ENCODE results near the gene SRRM4.

GRCh38 chr12:119036878-119037825 lies 55.8 kb downstream of the SRRM4 start:
- TF ChIP-seq CTCF (IDR thresholded peaks at IDR 0.05) (peak; percentile 31 to 44 (median 38)), POLR2A (IDR thresholded peaks at IDR 0.05) (no peak)

Measured in tibial nerve (tissue), 3 donors.